GM12878 (cell line): ENCODE data around the gene KCNH6. TPM values are rescaled to one million over a fixed set of nuclear protein-coding genes. Genes with fewer than 3 reads are reported as not detected.

Experiments
- ATAC-seq: fragments of 200-7000 bp; cut with Tn5 transposase; 3 replicates; pipeline ENCODE4 v1.9.1; 2020; ENCODE audit warnings: mild to moderate bottlenecking, moderate library complexity
- BruUV-seq: library from RNA; stranded (reverse); fragments of 400-500 nt; replicated peaks from 2 replicates; lab custom pipeline; 2021; lab: Mats Ljungman, UMichigan
- CTCF ChIA-PET: fragments of 300-600 bp; sonication (Branson Sonifier 250); formaldehyde crosslinking; extraction: SDS; loops from one replicate; lab custom pipeline; 2021; ENCODE audit warnings: inconsistent platforms; lab: Yijun Ruan, JAX
- POLR2A ChIA-PET: fragments of 350-600 bp; formaldehyde crosslinking; extraction: SDS; loops from one replicate; lab custom pipeline; 2021; ENCODE audit warnings: inconsistent platforms; lab: Charles Lee
- RAD21 ChIA-PET: fragments of 300-600 bp; sonication (Branson Sonifier 250); formaldehyde crosslinking; loops from one replicate; lab custom pipeline; 2023; ENCODE audit warnings: antibody characterized with exemption; ENCODE audit not compliant: unreplicated experiment; lab: Charles Lee
- SMC1A ChIA-PET: fragments of 300-600 bp; sonication (Branson Sonifier 250); formaldehyde crosslinking; loops from one replicate; lab custom pipeline; 2023; ENCODE audit not compliant: unreplicated experiment, uncharacterized antibody; lab: Charles Lee
- DNase-seq: peaks from one replicate; pipeline ENCODE4 v3.0.0-alpha.2; 2011; ENCODE audit warnings: low read depth, low spot score
- FAIRE-seq: peaks from 3 replicates; lab custom pipeline; 2011; peaks lifted over from hg19 to GRCh38; lab: Jason Lieb, UNC
- H2AFZ ChIP-seq: 2 replicates; pipeline ENCODE4 v1.6.0; 2011; ENCODE audit warnings: low read depth, low read length, control low read depth; ENCODE audit not compliant: control insufficient read depth
- H3K27ac ChIP-seq: 2 replicates; pipeline ENCODE4 v1.5.1; 2011; ENCODE audit warnings: control low read depth; ENCODE audit not compliant: control insufficient read depth, insufficient read depth
- H3K27me3 ChIP-seq, 2 experiments: replicated peaks in 1 of 2; 2 replicates each; pipeline versions ENCODE4 v1.6.0 to v1.6.1; 2011; ENCODE audit warnings: low read length in 1 of 2; ENCODE audit not compliant: control insufficient read depth in 2 of 2, insufficient read depth in 2 of 2
- H3K36me3 ChIP-seq, 2 experiments: 2 replicates each; pipeline ENCODE4 v1.5.1; 2011; ENCODE audit warnings: low read length in 1 of 2; ENCODE audit not compliant: control insufficient read depth in 2 of 2, insufficient read depth in 2 of 2
- H3K4me1 ChIP-seq: 2 replicates; pipeline ENCODE4 v1.6.1; 2011; ENCODE audit warnings: mild to moderate bottlenecking, low read length, moderate library complexity, mixed read lengths; ENCODE audit not compliant: control insufficient read depth, insufficient read depth
- H3K4me2 ChIP-seq: 2 replicates; pipeline ENCODE4 v1.6.0; 2011; ENCODE audit warnings: control low read depth; ENCODE audit not compliant: control insufficient read depth, insufficient read depth
- H3K4me3 ChIP-seq: fragments of 200-600 bp; sonication (generic); 2 replicates; pipeline ENCODE4 v1.5.1; 2016
- H3K79me2 ChIP-seq: 2 replicates; pipeline ENCODE4 v1.6.0; 2011; ENCODE audit warnings: low read length; ENCODE audit not compliant: control insufficient read depth, insufficient read depth
- H3K9ac ChIP-seq: 2 replicates; pipeline ENCODE4 v1.8.0; 2011; ENCODE audit warnings: low read length, control low read depth, mixed read lengths; ENCODE audit not compliant: control insufficient read depth, insufficient read depth
- H3K9me3 ChIP-seq: replicated peaks from 3 replicates; pipeline ENCODE4 v1.5.1; 2011; ENCODE audit warnings: mild to moderate bottlenecking, low read length; ENCODE audit not compliant: control insufficient read depth, insufficient read depth
- H4K20me1 ChIP-seq: 2 replicates; pipeline ENCODE4 v1.6.0; 2011; ENCODE audit not compliant: control insufficient read depth, insufficient read depth
- BMI1 ChIP-seq: fragments of 450-650 bp; IDR thresholded peaks from 2 replicates; pipeline ENCODE4 v1.6.1; 2016; ENCODE audit warnings: mild to moderate bottlenecking, moderate library complexity, borderline replicate concordance
- IRF4 ChIP-seq: IDR thresholded peaks from 2 replicates; pipeline ENCODE4 v1.6.1; 2011; ENCODE audit warnings: low read depth, low read length
- KLF5 ChIP-seq: fragments of 450-650 bp; IDR thresholded peaks from 2 replicates; pipeline ENCODE4 v1.6.1; 2014; ENCODE audit warnings: mild to moderate bottlenecking; ENCODE audit not compliant: partially characterized antibody
- SPI1 ChIP-seq: IDR thresholded peaks from 2 replicates; pipeline ENCODE4 v1.6.1; 2011; ENCODE audit warnings: low read depth, mild to moderate bottlenecking, low read length, moderate library complexity, borderline replicate concordance; ENCODE audit not compliant: insufficient read depth
- SREBF2 ChIP-seq: IDR thresholded peaks from 2 replicates; pipeline ENCODE4 v1.6.1; 2012; ENCODE audit warnings: mild to moderate bottlenecking, low read length
- ZBED1 ChIP-seq: IDR thresholded peaks from 2 replicates; pipeline ENCODE4 v1.6.1; 2016; ENCODE audit warnings: borderline replicate concordance
- ZNF207 ChIP-seq: fragments of 450-650 bp; IDR thresholded peaks from 2 replicates; pipeline ENCODE4 v1.6.1; 2014; ENCODE audit warnings: antibody characterized with exemption, mild to moderate bottlenecking, borderline replicate concordance
- ZZZ3 ChIP-seq: IDR thresholded peaks from 2 replicates; pipeline ENCODE4 v1.6.1; 2011; ENCODE audit warnings: low read depth; ENCODE audit not compliant: control insufficient read depth, insufficient read length
- WGBS: methylation state at CpG from one replicate; pipeline ENCODE4 v1.1.6; 2016; ENCODE audit warnings: low lambda C conversion rate; ENCODE audit not compliant: insufficient replicate concordance, insufficient coverage; ENCODE audit errors: missing lambda C conversion rate; 5-methylcytosine and 5-hydroxymethylcytosine counted together
- in situ Hi-C: fragments of 300-500 bp; cut with MboI; formaldehyde crosslinking; loops from 9 replicates; pipeline ENCODE4 v1.14.3; 2018; ENCODE audit warnings: mixed read lengths
- intact Hi-C: fragments of 100-400 bp; cut with micrococcal nuclease; formaldehyde crosslinking; loops from one replicate; pipeline ENCODE4 v1.14.2; 2022; ENCODE audit not compliant: unreplicated experiment
- polyA plus RNA-seq, 11 experiments: library from polyadenylated mRNA; depleted of rRNA in 4 of 11; unstranded in 6 of 11; stranded (reverse) in 5 of 11; fragments of >200 nt; fragmentation: Nextera tagmentation in 4 of 11; fragmentation: Illumina TruSeq in 1 of 11; extraction: Ambion mirVana in 4 of 11; extraction: Trizol in 1 of 11; gene quantifications; 1 replicate in 1 of 11; 2 replicates in 10 of 11; pipeline versions ENCODE4 v1.2.1 to v1.2.3, GENCODE V29; 2011 to 2016; ENCODE audit warnings: inconsistent platforms in 2 of 11, missing spikeins in 2 of 11, low read depth in 1 of 11
- total RNA-seq, 4 experiments: library from RNA; depleted of rRNA in 3 of 4; stranded (reverse); fragments of >200 nt in 3 of 4; fragmentation: Illumina TruSeq in 1 of 4; extraction: Trizol in 1 of 4; gene quantifications; 2 replicates each; pipeline versions ENCODE4 v1.2.1 to v1.2.3, GENCODE V29; 2013 to 2021
- TF ChIP-seq, protein P1 (sequence below): IDR thresholded peaks from 2 replicates; pipeline ENCODE4 v1.6.1; 2011; ENCODE audit warnings: low read depth, low read length, improper control_type of control experiment, borderline replicate concordance
- TF ChIP-seq, protein P2 (sequence below): fragments of 450-650 bp; IDR thresholded peaks from 2 replicates; pipeline ENCODE4 v1.6.1; 2017; ENCODE audit warnings: borderline replicate concordance

Gene KCNH6
- total and polyA plus RNA-seq, 10 of the 15 experiments (the other 5 are each of a cell fraction or from before 2014, with no cell fraction given) = not detected

DNA sequence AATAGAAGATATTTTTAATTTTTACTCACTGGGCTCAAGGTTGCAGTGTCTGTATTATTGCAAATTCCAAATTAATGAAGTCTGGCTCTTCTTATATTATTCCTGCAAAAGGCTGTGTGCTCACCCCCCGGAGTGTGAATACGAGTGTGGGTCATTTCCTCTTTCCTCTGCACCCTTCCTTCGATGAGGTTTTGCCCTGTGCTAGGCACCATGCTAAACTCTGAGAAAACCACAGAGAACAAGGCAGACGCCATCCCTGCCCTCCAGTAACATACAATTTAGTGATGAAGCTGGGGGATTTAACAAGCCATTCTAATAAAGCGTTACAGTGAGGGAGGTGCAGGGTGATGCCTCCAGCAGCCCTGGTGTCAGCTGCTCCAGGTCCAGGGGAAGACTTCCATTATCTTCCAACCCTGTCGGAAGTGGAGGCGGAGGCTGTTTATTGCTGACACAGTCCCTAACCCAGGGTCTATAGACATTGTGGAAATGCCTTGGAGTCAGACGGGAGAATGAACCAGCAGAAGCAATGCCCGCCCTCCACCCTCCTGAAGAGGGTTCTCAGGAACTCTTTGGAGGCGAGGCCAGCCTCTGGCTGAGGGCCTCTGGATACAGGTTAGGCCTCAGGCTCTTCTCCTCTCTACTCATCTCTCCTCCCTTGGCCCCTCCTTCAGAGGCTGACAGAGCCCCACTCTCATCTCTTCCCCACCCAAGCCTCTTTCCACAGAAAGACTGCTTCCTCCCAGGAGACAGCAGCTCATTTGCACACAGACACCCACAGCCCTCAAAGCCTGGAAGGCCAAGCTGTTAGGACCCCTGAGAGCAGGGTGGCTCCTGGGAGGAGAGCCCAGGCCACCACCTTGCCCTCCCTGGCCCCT lies 48.3 kb upstream of the KCNH6 start:
- no peak overlapping the region for H2AFZ ChIP-seq
- H3K36me3 ChIP-seq = no peaks in the 10 kb centered on the region
- RAD21 ChIA-PET = no interaction called here
- no peaks in the 10 kb centered on the region for H3K79me2 ChIP-seq
- no peak for FAIRE-seq
- CTCF ChIA-PET = interaction anchor here (0.9 kb wide), 1 partner anchor 49 kb away, joined by 3 read pairs; no protein-coding TSS in a partner anchor
- POLR2A ChIA-PET = no interaction called here
- no peak overlapping the region for H3K27ac ChIP-seq
- peaks cover 5% of the 10 kb centered on the region for H3K4me1 ChIP-seq
- H3K4me3 ChIP-seq = no peak overlapping the region
- peaks cover 9 to 13% of the 10 kb centered on the region in 2 experiments for H3K27me3 ChIP-seq
- no peak overlapping the region for H3K9ac ChIP-seq
- intact Hi-C loops = loop anchor here (5.0 kb wide), 1 partner anchor 33 kb away; no protein-coding TSS in a partner anchor
- no peaks in the 10 kb centered on the region for H4K20me1 ChIP-seq
- 43% methylated on average over 10 of the region's 10 CpGs for WGBS
- no peaks in the 10 kb centered on the region for H3K9me3 ChIP-seq
- TF ChIP-seq BMI1 (no peak), KLF5 (no peak), ZNF207 (no peak), IRF4 (no peak), SREBF2 (no peak), ZZZ3 (no peak), ZBED1 (no peak), SPI1 (no peak)
- TF ChIP-seq, protein P1, sequence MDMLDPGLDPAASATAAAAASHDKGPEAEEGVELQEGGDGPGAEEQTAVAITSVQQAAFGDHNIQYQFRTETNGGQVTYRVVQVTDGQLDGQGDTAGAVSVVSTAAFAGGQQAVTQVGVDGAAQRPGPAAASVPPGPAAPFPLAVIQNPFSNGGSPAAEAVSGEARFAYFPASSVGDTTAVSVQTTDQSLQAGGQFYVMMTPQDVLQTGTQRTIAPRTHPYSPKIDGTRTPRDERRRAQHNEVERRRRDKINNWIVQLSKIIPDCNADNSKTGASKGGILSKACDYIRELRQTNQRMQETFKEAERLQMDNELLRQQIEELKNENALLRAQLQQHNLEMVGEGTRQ = no peak
- TF ChIP-seq, protein P2, sequence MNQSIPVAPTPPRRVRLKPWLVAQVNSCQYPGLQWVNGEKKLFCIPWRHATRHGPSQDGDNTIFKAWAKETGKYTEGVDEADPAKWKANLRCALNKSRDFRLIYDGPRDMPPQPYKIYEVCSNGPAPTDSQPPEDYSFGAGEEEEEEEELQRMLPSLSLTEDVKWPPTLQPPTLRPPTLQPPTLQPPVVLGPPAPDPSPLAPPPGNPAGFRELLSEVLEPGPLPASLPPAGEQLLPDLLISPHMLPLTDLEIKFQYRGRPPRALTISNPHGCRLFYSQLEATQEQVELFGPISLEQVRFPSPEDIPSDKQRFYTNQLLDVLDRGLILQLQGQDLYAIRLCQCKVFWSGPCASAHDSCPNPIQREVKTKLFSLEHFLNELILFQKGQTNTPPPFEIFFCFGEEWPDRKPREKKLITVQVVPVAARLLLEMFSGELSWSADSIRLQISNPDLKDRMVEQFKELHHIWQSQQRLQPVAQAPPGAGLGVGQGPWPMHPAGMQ = no peak
- SMC1A ChIA-PET = no interaction called here
- no TSS peak for BruUV-seq
- no peak for ATAC-seq
- no peak for DNase-seq
- H3K4me2 ChIP-seq = no peak overlapping the region
- in situ Hi-C loops = loop anchor here (5.0 kb wide), 1 partner anchor 53 kb away; no protein-coding TSS in a partner anchor
